Transverse colon (tissue), 4 donors: ENCODE results near the gene RPL10. TPM values are rescaled to one million over a fixed set of nuclear protein-coding genes. Genes with fewer than 3 reads are reported as not detected.

ENCODE experiments used
- DNase-seq: peaks from one replicate; pipeline ENCODE4 v3.0.0-alpha.2; 2019
- H3K27ac ChIP-seq, 4 donors: fragments of 200-600 bp; sonication (generic); 2 replicates each; pipeline ENCODE4 v1.5.1; 2016 to 2018; ENCODE audit warnings: inconsistent platforms in 4 of 4
- H3K27me3 ChIP-seq: fragments of 200-600 bp; sonication (generic); 2 replicates; pipeline ENCODE4 v1.5.1; 2017; ENCODE audit warnings: inconsistent platforms
- H3K36me3 ChIP-seq, 4 donors: fragments of 200-600 bp; sonication (generic); 2 replicates each; pipeline ENCODE4 v1.5.1; 2017 to 2019; ENCODE audit warnings: inconsistent platforms in 4 of 4
- H3K4me1 ChIP-seq, 4 donors: fragments of 200-600 bp; sonication (generic); 2 replicates each; pipeline ENCODE4 v1.5.1; 2017 to 2020; ENCODE audit warnings: inconsistent platforms in 4 of 4
- H3K4me3 ChIP-seq, 4 donors: fragments of 200-600 bp; sonication (generic); 1 replicate in 1 of 4; 2 replicates in 3 of 4; pipeline versions ENCODE4 v1.5.1 to v1.6.1; 2017 to 2019; ENCODE audit warnings: inconsistent platforms in 4 of 4
- H3K9me3 ChIP-seq, 2 donors: fragments of 200-600 bp; sonication (generic); 2 replicates each; pipeline ENCODE4 v1.5.1; 2017 to 2019; ENCODE audit warnings: inconsistent platforms in 2 of 2
- EP300 ChIP-seq: sonication (generic); formaldehyde crosslinking; IDR thresholded peaks from one replicate; pipeline ENCODE4 v1.6.1; 2017; ENCODE audit warnings: antibody characterized with exemption, low read depth
- POLR2A ChIP-seq: fragments of 450-650 bp; IDR thresholded peaks from one replicate; pipeline ENCODE4 v1.6.1; 2016; ENCODE audit warnings: antibody characterized with exemption, mild to moderate bottlenecking, moderate library complexity
- POLR2AphosphoS5 ChIP-seq, 3 donors: sonication (generic); formaldehyde crosslinking; IDR thresholded peaks; one replicate each; pipeline ENCODE4 v1.6.1; 2016; ENCODE audit warnings: antibody characterized with exemption in 3 of 3
- WGBS, 2 donors: methylation state at CpG; one replicate each; pipeline ENCODE4 v1.1.5; 2018; ENCODE audit warnings: low coverage in 1 of 2; 5-methylcytosine and 5-hydroxymethylcytosine counted together
- in situ Hi-C, 4 donors: fragments of 200-750 bp; cut with MboI; loops; one replicate each; pipeline versions ENCODE4 v1.15.0 to v1.15.1; 2017; ENCODE audit warnings: low sequenced_read_pairs in 3 of 4, low pct_ligation_motif_present in 1 of 4, low pct_unique_long_range_greater_than_20kb in 1 of 4
- intact Hi-C: fragments of 100-400 bp; cut with DNase I; formaldehyde crosslinking; loops from one replicate; pipeline ENCODE4 v1.15.1; 2023; ENCODE audit warnings: low total_unique reads
- total RNA-seq, 4 donors: library from RNA; depleted of rRNA; stranded (reverse); fragments of >200 nt; gene quantifications; one replicate each; pipeline ENCODE4 v1.1.0, GENCODE V29; 2016
- TF ChIP-seq, protein P1 (sequence below), 5 experiments: fragments of 200-600 bp in 3 of 5; fragments of 450-650 bp in 2 of 5; sonication (generic) in 3 of 5; IDR thresholded peaks; 1 replicate in 2 of 5; 2 replicates in 3 of 5; pipeline ENCODE4 v1.5.1; 2016 to 2017; ENCODE audit warnings: antibody characterized with exemption in 5 of 5, inconsistent platforms in 3 of 5, mild to moderate bottlenecking in 2 of 5, moderate library complexity in 1 of 5

RPL10 gene
- total RNA-seq, 4 donors from 2014 or later, result 1,352 to 4,861 (median 3,415) TPM

DNA sequence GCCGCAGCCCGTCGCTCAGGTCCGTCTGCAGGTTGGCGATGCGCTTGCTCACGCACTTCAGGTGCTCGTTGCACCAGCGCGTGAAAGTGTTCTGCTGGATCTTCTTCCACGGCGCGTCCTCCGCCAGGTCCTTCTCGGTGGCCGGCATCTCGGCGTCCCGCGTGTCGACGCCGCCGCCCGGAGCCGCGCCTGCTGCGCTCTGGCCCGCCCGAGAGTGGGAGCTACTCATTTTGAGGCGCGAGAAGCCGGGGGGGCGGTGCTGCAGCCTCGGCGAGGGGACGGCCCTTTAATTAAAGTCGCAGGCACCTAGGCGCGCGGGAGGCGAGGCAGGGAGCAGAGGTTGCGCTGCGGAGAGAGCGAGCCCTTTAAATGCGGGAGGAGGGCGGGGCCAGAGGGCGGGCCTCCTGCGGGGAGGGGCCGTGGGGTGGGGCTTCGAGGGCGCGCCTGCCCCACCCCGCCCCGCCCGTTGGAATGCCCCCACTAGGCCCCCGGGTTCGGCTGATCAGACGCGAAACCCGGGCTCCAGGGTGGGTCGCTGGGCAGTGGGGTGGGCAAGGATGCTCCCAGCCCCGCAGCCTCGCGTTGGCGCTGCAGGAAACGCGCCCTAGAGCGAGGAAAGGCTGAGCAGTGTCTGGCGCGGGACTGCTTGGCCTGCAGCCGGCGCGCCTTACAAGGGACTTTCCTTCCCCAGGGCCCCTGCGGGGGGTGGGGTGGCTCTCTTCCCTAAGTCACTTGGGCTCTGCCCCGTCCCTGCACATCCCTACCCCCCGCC, 27.0 kb upstream of the RPL10 start:
- in situ Hi-C loops, result no loop called here
- Histone ChIP-seq H3K4me3 (peak overlapping the region; percentile 48 to 64 (median 56)), H3K36me3 (no peaks in the 10 kb centered on the region), H3K9me3 (no peaks in the 10 kb centered on the region), H3K27me3 (peaks cover 14% of the 10 kb centered on the region), H3K4me1 (peaks cover 0 to 45% (median 12%) of the 10 kb centered on the region in 4 donors), H3K27ac (peak overlapping the region; percentile 95 to 99 (median 97))
- no peak for TF ChIP-seq EP300
- TF ChIP-seq POLR2AphosphoS5 (IDR thresholded peaks at IDR 0.05), result peak; percentile 86 to 92 (median 90)
- TF ChIP-seq, protein P1, sequence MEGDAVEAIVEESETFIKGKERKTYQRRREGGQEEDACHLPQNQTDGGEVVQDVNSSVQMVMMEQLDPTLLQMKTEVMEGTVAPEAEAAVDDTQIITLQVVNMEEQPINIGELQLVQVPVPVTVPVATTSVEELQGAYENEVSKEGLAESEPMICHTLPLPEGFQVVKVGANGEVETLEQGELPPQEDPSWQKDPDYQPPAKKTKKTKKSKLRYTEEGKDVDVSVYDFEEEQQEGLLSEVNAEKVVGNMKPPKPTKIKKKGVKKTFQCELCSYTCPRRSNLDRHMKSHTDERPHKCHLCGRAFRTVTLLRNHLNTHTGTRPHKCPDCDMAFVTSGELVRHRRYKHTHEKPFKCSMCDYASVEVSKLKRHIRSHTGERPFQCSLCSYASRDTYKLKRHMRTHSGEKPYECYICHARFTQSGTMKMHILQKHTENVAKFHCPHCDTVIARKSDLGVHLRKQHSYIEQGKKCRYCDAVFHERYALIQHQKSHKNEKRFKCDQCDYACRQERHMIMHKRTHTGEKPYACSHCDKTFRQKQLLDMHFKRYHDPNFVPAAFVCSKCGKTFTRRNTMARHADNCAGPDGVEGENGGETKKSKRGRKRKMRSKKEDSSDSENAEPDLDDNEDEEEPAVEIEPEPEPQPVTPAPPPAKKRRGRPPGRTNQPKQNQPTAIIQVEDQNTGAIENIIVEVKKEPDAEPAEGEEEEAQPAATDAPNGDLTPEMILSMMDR (IDR thresholded peaks at IDR 0.05), result no peak
- peak; percentile 90 for TF ChIP-seq POLR2A
- peak; percentile 91 for DNase-seq
- 57% methylated on average over 54 of the region's 77 CpGs; no CpG with 5 or more reads in 1 of the 2 donors for WGBS, 2 donors
- intact Hi-C loops, result no loop called here

DNA sequence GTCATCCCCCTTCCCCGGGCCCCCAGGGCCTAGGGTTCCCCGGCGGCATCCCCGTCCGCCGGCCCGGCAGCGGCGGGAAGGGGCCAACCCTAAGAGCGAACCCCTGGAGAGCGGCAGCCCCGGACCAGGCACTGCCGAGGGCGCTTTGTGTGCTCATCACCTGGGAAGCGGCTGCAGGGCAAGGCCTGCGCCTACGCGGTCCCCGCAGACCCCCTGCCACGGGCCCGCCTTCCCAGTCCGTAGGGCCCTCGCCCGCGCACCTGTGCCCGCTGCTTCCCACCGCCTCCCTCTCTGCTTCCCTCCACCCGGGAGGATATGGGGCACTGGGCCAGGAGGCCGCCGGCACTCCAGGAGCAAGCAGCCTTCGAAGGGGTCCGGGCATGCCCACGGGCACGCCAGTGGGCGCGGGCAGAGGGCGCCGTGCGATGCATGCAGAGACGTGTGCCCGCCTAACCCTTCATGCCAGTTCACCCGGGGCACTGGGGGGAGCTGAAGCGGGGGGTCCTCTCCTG, 26.3 kb upstream of the RPL10 start:
- H3K4me1 ChIP-seq, result peaks cover 0 to 42% (median 12%) of the 10 kb centered on the region in 4 donors
- peak overlapping the region; percentile 95 to 99 (median 97) for H3K27ac ChIP-seq
- H3K27me3 ChIP-seq, result peaks cover 14% of the 10 kb centered on the region
- WGBS, 2 donors, result 51% methylated on average over 11 of the region's 43 CpGs; no CpG with 5 or more reads in 1 of the 2 donors
- no peak for TF ChIP-seq EP300
- TF ChIP-seq POLR2AphosphoS5 (IDR thresholded peaks at IDR 0.05), result no peak
- TF ChIP-seq POLR2A, result no peak
- H3K36me3 ChIP-seq, result no peaks in the 10 kb centered on the region
- intact Hi-C loops, result no loop called here
- H3K4me3 ChIP-seq, result peak overlapping the region; percentile 34 to 63 (median 49)
- no peak for DNase-seq
- in situ Hi-C loops, result no loop called here
- no peaks in the 10 kb centered on the region for H3K9me3 ChIP-seq

- no peaks in the 10 kb centered on the region for H3K9me3 ChIP-seq
- TF ChIP-seq, protein P1 (IDR thresholded peaks at IDR 0.05), result no peak
- TF ChIP-seq POLR2AphosphoS5 (IDR thresholded peaks at IDR 0.05), result peak in 1 of 3 donors; percentile 21
- H3K4me3 ChIP-seq, result peak overlapping the region; percentile 34 to 63 (median 49)
- peak overlapping the region; percentile 95 to 99 (median 97) for H3K27ac ChIP-seq
- peaks cover 14% of the 10 kb centered on the region for H3K27me3 ChIP-seq
- H3K4me1 ChIP-seq, result peaks cover 0 to 34% (median 12%) of the 10 kb centered on the region in 4 donors
- intact Hi-C loops, result no loop called here
- H3K36me3 ChIP-seq, result no peaks in the 10 kb centered on the region
- no peak for DNase-seq
- 0 to 39% methylated on average over 1 to 5 of the region's 5 CpGs for WGBS, 2 donors
- in situ Hi-C loops, result no loop called here
Observed at GRCh38 chrX:154372612-154373022, 25.6 kb upstream of the RPL10 start.

- TF ChIP-seq, protein P1 (IDR thresholded peaks at IDR 0.05), result peak; percentile 47 to 71 (median 49)
- peak; percentile 8 to 37 (median 9) for TF ChIP-seq POLR2AphosphoS5 (IDR thresholded peaks at IDR 0.05)
- no peak for TF ChIP-seq POLR2A
- in situ Hi-C loops (no loop called here), intact Hi-C loops (no loop called here)
- Histone ChIP-seq H3K4me1 (peaks cover 0 to 29% (median 15%) of the 10 kb centered on the region in 4 donors), H3K27me3 (peaks cover 14% of the 10 kb centered on the region), H3K36me3 (no peaks in the 10 kb centered on the region), H3K4me3 (peak overlapping the region; percentile 34 to 63 (median 49)), H3K9me3 (no peaks in the 10 kb centered on the region), H3K27ac (peak overlapping the region; percentile 95 to 99 (median 97))
- 47% methylated on average over 23 of the region's 23 CpGs; no CpG with 5 or more reads in 1 of the 2 donors for WGBS, 2 donors
- peak; percentile 73 for DNase-seq
Observed at GRCh38 chrX:154373340-154374306, 24.6 kb upstream of the RPL10 start.
